EH (cell line): ENCODE data around the gene PSMB1.
"Not testable (repeated sequence)": the region's sequence is repeated elsewhere in the genome, so short reads cannot be mapped to it uniquely, and the experiment has no call there.

Source experiments
- DNase-seq: peaks from one replicate; pipeline ENCODE4 v3.0.0-alpha.2; 2015; ENCODE audit warnings: low read depth

PSMB1 gene

DNA sequence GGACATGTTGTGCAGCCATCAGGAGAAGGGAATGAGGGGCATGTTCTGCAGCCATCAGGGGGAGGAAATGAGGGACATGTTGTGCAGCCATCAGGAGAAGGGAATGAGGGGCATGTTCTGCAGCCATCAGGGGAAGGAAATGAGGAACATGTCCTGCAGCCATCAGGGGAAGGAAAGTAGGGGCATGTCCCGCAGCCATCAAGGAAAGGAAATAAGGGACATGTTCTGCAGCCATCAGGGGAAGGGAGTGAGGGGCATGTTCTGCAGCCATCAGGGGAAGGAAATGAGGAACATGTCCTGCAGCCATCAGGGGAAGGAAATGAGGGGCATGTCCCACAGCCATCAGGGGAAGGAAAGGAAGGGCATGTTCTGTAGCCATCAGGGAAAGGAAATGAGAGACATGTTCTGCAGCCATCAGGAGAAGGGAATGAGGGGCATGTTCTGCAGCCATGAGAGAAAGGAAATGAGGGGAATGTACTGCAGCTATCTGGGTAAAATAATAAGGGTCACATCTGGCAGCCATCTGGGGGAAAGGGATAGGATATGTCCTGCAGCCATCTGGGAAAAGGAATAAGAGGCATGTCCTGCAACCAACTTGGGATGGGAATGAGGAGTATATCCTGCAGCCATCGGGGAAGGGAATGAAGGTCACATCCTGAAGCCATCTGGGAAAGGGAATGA is 50.2 kb downstream of the PSMB1 start:
- not testable (repeated sequence) for DNase-seq

DNA sequence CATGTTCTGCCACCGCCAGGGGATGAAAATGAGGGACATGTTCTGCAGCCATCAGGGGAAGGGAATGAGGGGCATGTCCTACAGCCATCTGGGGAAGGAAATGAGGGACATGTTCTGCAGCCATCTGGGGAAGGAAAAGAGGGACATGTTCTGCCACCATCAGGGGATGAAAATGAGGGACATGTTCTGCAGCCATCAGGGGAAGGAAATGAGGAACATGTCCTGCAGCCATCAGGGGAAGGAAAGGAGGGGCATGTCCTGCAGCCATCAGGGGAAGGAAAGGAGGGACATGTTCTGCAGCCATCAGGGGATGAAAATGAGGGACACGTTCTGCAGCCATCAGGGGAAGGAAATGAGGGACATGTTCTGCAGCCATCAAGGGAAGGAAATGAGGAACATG is 50.8 kb downstream of the PSMB1 start:
- not testable (repeated sequence) for DNase-seq

DNA sequence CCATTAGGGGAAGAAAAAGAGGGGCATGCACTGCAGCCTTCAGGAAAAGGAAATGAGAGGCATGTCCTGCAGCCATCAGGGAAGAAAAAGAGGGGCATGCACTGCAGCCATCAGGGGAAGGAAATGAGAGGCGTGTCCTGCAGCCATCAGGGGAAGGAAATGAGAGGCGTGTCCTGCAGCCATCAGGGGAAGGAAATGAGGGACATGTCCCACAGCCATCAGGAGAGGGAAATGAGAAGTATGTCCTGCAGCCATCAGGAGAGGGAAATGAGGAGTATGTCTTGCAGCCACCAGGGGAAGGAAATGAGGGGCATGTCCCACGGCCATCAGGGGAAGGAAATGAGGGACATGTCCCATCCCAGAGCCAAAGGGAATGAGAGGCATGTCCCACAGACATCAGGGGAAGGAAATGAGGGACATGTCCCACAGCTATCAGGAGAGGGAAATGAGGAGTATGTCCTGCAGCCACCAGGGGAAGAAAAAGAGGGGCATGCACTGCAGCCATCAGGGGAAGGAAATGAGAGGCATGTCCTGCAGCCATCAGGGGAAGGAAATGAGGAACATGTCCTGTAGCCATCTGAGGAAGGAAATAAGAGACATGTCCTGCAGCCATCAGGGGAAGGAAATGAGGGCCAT is 52.0 kb downstream of the PSMB1 start:
- DNase-seq, result no peak

DNA sequence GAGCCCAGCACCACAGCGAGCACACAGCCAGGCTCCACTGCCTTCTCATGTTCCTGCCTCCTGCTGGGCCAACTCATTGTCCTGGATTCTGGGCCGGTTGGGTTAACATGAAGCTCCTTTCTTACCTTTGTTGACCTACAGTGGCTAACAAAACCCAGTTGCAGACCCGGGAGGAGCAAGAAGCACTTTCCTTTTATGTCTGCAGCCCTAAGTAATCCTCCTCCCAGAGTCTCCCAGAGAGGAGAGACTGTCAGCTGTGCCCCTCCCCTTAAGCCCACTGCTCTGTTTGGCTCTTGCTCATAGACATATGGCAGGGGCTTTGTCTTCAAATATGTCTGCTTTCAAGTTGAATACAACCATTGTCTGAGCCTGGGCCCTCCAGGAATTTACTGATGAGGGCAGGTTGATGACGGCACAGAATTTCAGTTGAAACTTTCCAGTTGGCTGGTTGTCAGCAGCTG is 55.2 kb downstream of the PSMB1 start:
- DNase-seq, result no peak

DNA sequence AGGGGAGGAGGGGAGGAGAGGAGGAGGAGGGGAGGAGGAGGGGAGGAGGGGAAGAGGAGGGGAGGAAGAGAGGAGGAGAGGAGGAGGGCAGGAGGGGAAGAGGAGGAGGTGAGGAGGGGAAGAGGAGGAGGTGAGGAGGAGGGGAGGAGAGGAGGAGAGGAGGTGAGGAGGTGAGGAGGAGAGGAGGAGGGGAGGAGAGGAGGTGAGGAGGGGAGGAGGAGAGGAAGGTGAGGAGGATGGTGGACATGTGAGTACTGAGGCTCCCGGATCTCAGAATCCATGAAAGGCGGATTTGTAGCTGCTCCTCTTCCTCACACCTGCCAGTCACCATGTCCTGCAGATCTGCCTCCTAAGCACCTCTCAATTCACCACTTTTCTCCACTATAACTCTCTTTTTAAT is 59.8 kb downstream of the PSMB1 start:
- no peak for DNase-seq

DNA sequence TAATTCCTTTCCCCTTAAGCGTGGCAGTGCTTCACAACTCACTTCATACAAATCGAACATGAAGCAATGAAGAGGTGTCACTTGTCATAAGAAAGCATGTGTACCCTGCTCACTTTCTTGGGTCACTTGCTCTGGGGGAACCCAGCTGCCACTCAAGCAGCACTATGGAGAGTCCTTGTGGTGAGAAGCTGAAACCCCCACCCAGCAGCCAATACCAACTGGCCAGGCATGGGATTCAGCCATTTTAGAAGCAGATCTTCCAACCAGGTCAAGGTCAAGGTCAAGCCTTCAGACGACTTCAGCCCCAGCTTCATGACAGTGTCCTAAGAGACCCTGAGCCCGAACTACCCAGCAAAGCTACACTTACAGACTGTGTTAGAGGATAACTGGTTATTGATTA is 62.8 kb downstream of the PSMB1 start:
- DNase-seq, result no peak

DNA sequence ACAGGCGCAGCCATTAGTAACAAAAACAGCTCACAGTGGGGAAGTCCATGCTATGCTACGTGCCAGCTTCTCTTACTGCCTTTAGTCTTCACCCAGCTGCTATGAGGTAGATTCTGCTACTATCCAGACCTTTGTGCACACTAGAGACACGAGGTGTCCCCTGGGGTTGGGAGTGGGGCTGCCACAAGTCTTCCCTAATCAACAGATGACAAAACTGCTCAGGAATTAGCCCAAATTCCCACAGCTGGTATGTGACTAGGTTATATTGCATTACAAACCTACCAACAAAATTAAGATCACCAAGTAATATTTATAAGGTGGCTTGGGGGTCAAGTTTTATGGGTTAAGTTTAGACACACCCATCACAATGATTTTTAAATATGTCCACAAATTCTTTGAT is 63.3 kb downstream of the PSMB1 start:
- peak; percentile 8 for DNase-seq

DNA sequence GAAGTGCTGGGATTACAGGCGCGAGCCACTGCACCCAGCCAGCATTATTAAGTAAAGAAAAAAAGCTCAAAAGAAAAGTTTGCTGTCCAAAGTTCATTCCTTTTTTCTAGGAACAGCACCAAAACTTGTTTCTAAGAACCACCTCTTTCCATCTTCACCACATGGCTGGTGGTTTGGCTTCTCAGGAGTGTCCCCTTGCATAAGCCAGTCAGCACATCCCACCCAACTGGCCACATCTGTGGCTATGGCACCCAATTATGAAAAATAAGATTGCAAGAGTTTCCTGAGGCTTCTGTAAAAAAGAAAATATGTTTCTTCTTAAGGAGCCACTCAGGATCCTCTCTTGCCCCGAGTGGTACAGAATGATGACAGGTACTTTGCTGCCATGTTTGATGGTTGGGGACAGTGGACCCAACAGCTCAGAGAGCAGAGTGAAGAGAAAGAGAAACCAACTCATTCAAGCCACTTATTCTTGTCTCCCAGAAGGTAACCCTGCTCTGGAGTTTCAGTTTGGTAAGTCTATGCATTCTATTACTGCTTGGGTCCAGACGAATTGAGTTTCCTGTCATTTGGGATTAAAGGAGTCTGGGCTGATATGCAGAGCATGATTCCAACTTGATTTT is 65.3 kb downstream of the PSMB1 start:
- DNase-seq, result no peak

DNA sequence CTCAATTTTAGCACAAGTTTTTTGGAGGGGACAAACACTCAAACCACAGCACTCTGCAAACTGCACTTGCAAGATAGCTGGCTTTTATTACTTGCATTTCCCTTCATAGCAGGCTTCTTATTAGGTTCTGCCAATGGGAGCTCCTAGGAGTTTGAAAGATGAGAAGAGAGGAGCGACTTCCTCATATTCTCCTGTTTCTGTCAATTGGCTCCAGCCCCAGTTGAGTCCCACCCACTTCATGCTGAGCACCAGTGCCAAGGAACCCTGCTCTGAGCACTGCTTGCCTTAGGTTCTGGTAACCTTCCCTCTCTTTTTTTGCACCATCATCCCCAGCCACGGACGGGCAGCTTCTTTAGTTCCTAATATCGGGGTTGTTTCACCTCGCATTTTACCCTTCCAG is 67.9 kb downstream of the PSMB1 start:
- DNase-seq, result peak; percentile 48
